Left hindlimb (tissue), 1 donor: Measurements from ENCODE around the gene CCNYL1.
"Not testable (repeated sequence)": the region's sequence is repeated elsewhere in the genome, so short reads cannot be mapped to it uniquely, and the experiment has no call there.

Source experiments
- DNase-seq: peaks from one replicate; pipeline ENCODE4 v3.0.0-alpha.2; 2018

Gene CCNYL1

GRCh38 chr2:207698301-207698700 is 13.1 kb upstream of the CCNYL1 start:
- DNase-seq = no peak

- no peak for DNase-seq
These were observed 7.4 kb upstream of the CCNYL1 start for GRCh38 chr2:207704078-207704477.

- DNase-seq = no peak
These were observed 6.8 kb upstream of the CCNYL1 start for GRCh38 chr2:207704671-207705070.

GRCh38 chr2:207706936-207707860 is 4.2 kb upstream of the CCNYL1 start:
- no peak for DNase-seq

GRCh38 chr2:207711750-207712530 is 500 bp downstream of the CCNYL1 start:
- peak; percentile 62 for DNase-seq

GRCh38 chr2:207716056-207716455 is 4.6 kb downstream of the CCNYL1 start:
- no peak for DNase-seq

- no peak for DNase-seq
These were observed 7.1 kb downstream of the CCNYL1 start for GRCh38 chr2:207718521-207718920.

- no peak for DNase-seq
These were observed 7.6 kb downstream of the CCNYL1 start for GRCh38 chr2:207719008-207719407.

GRCh38 chr2:207719655-207720054 is 8.2 kb downstream of the CCNYL1 start:
- not testable (repeated sequence) for DNase-seq

GRCh38 chr2:207720517-207721187 is 9.2 kb downstream of the CCNYL1 start:
- DNase-seq = no peak

- DNase-seq = no peak
These were observed 11.5 kb downstream of the CCNYL1 start for GRCh38 chr2:207722773-207723424.

- not testable (repeated sequence) for DNase-seq
These were observed 12.0 kb downstream of the CCNYL1 start for GRCh38 chr2:207723425-207723787.

- DNase-seq = no peak
These were observed 12.7 kb downstream of the CCNYL1 start for GRCh38 chr2:207724113-207724512.

- no peak for DNase-seq
These were observed 14.6 kb downstream of the CCNYL1 start for GRCh38 chr2:207725873-207726578.

GRCh38 chr2:207727261-207727660 is 15.8 kb downstream of the CCNYL1 start:
- no peak for DNase-seq

- no peak for DNase-seq
These were observed 18.1 kb downstream of the CCNYL1 start for GRCh38 chr2:207729465-207729998.

GRCh38 chr2:207731138-207731537 is 19.7 kb downstream of the CCNYL1 start:
- DNase-seq = no peak

GRCh38 chr2:207733597-207734240 is 22.3 kb downstream of the CCNYL1 start:
- no peak for DNase-seq

GRCh38 chr2:207734264-207734635 is 22.8 kb downstream of the CCNYL1 start:
- DNase-seq = no peak

GRCh38 chr2:207734636-207735512 is 23.4 kb downstream of the CCNYL1 start:
- DNase-seq = no peak
